A549 (cell line): ENCODE data around the gene PPP1R7. TPM values are rescaled to one million over a fixed set of nuclear protein-coding genes. Genes with fewer than 3 reads are reported as not detected.
A peak's percentile ranks its signal among the peaks of the same experiment; 100 is the strongest.

Source experiments
- ATAC-seq, 2 experiments: fragments of 200-7000 bp in 1 of 2; fragments of >200 bp in 1 of 2; cut with Nextera tagmentation in 1 of 2; cut with Tn5 transposase in 1 of 2; 3 replicates each; pipeline versions ENCODE4 v1.8.0 to v1.9.1; 2018 to 2020; ENCODE audit warnings: mild to moderate bottlenecking in 1 of 2, moderate library complexity in 1 of 2
- CTCF ChIA-PET: fragments of 300-600 bp; sonication (Branson Sonifier 250); formaldehyde crosslinking; extraction: SDS; loops from one replicate; lab custom pipeline; 2021; ENCODE audit warnings: antibody characterized with exemption, inconsistent platforms; lab: Yijun Ruan, JAX
- POLR2A ChIA-PET: fragments of 350-600 bp; formaldehyde crosslinking; extraction: SDS; loops from one replicate; lab custom pipeline; 2021; ENCODE audit warnings: antibody characterized with exemption, inconsistent platforms; lab: Yijun Ruan, JAX
- DNase-seq, 2 experiments: peaks; one replicate each; pipeline versions ENCODE4 v3.0.0 to v3.0.0-alpha.2; 2011 to 2016; ENCODE audit warnings: low read depth in 1 of 2, low spot score in 1 of 2
- FAIRE-seq: peaks from 2 replicates; lab custom pipeline; 2011; peaks lifted over from hg19 to GRCh38; lab: Jason Lieb, UNC
- H3K27ac ChIP-seq, 2 experiments: fragments of >200 bp; sonication (Bioruptor Twin); formaldehyde crosslinking; 3 replicates each; pipeline ENCODE4 v1.5.1; 2016 to 2017
- H3K4me1 ChIP-seq: fragments of >200 bp; sonication (Bioruptor Twin); formaldehyde crosslinking; 3 replicates; pipeline ENCODE4 v1.6.1; 2016
- H3K4me2 ChIP-seq: fragments of >200 bp; sonication (Bioruptor Twin); formaldehyde crosslinking; 3 replicates; pipeline ENCODE4 v1.6.1; 2016
- H3K4me3 ChIP-seq: fragments of >200 bp; sonication (Bioruptor Twin); formaldehyde crosslinking; 3 replicates; pipeline ENCODE4 v1.5.1; 2016
- H3K9me3 ChIP-seq: fragments of >200 bp; sonication (Bioruptor Twin); formaldehyde crosslinking; 3 replicates; pipeline ENCODE4 v1.6.1; 2016
- ATOH8 ChIP-seq: fragments of 250-450 bp; sonication (Bioruptor Pico); IDR thresholded peaks from 2 replicates; pipeline ENCODE4 v1.5.0; 2020; ENCODE audit warnings: low read depth, mild to moderate bottlenecking, moderate library complexity
- CHD4 ChIP-seq: fragments of 200-600 bp; sonication (generic); IDR thresholded peaks from 2 replicates; pipeline ENCODE4 v1.6.1; 2016; ENCODE audit warnings: antibody characterized with exemption, mild to moderate bottlenecking, borderline replicate concordance
- EHMT2 ChIP-seq: fragments of 200-600 bp; sonication (generic); IDR thresholded peaks from 2 replicates; pipeline ENCODE4 v1.6.1; 2016; ENCODE audit warnings: antibody characterized with exemption, low read depth, mild to moderate bottlenecking, moderate library complexity
- ELK1 ChIP-seq: fragments of 150-350 bp; IDR thresholded peaks from 2 replicates; pipeline ENCODE4 v1.6.1; 2014; ENCODE audit warnings: low read depth, mild to moderate bottlenecking, low read length
- ESRRA ChIP-seq: fragments of 150-350 bp; IDR thresholded peaks from 2 replicates; pipeline ENCODE4 v1.6.1; 2014; ENCODE audit warnings: mild to moderate bottlenecking, low read length, borderline replicate concordance
- GATA3 ChIP-seq: IDR thresholded peaks from 2 replicates; pipeline ENCODE4 v1.6.1; 2012; ENCODE audit warnings: borderline replicate concordance
- HES2 ChIP-seq: fragments of >200 bp; sonication (Bioruptor Twin); formaldehyde crosslinking; IDR thresholded peaks from 2 replicates; pipeline ENCODE4 v1.6.1; 2016
- HOXB13 ChIP-seq: fragments of 250-450 bp; sonication (Bioruptor Pico); IDR thresholded peaks from 2 replicates; pipeline ENCODE4 v1.5.0; 2020; ENCODE audit warnings: low read depth, mild to moderate bottlenecking, moderate library complexity
- JUN ChIP-seq, 2 experiments: fragments of >200 bp; sonication (Bioruptor Twin); formaldehyde crosslinking; IDR thresholded peaks; 2 replicates in 1 of 2; 3 replicates in 1 of 2; pipeline ENCODE4 v1.6.1; 2016 to 2017
- JUNB ChIP-seq: fragments of >200 bp; sonication (Bioruptor Twin); formaldehyde crosslinking; IDR thresholded peaks from 2 replicates; pipeline ENCODE4 v1.6.1; 2016
- MAFK ChIP-seq: fragments of 450-650 bp; IDR thresholded peaks from 2 replicates; pipeline ENCODE4 v1.6.1; 2014; ENCODE audit not compliant: partially characterized antibody
- MAZ ChIP-seq: fragments of 150-350 bp; IDR thresholded peaks from 2 replicates; pipeline ENCODE4 v1.6.1; 2014; ENCODE audit warnings: antibody characterized with exemption, low read depth, low read length, borderline replicate concordance
- MYC ChIP-seq: IDR thresholded peaks from 2 replicates; pipeline ENCODE4 v1.6.1; 2012; ENCODE audit warnings: mild to moderate bottlenecking, inconsistent platforms, low read length, improper control_type of control experiment, borderline replicate concordance
- PBX3 ChIP-seq: IDR thresholded peaks from 2 replicates; pipeline ENCODE4 v1.6.1; 2012
- RFX5 ChIP-seq: fragments of 450-650 bp; IDR thresholded peaks from 2 replicates; pipeline ENCODE4 v1.7.1; 2014; ENCODE audit warnings: antibody characterized with exemption, mild to moderate bottlenecking, moderate library complexity
- RNF2 ChIP-seq: fragments of 200-600 bp; sonication (generic); IDR thresholded peaks from 2 replicates; pipeline ENCODE4 v1.6.1; 2016; ENCODE audit warnings: low read depth, mild to moderate bottlenecking, antibody characterized with exemption, moderate library complexity, borderline replicate concordance
- SMC3 ChIP-seq: fragments of >200 bp; sonication (Bioruptor Twin); formaldehyde crosslinking; IDR thresholded peaks from 3 replicates; pipeline ENCODE4 v1.6.1; 2018; ENCODE audit warnings: inconsistent platforms
- TFCP2L1 ChIP-seq: fragments of 250-450 bp; sonication (Bioruptor Pico); IDR thresholded peaks from 2 replicates; pipeline ENCODE4 v1.5.0; 2021; ENCODE audit warnings: mild to moderate bottlenecking
- ZSCAN20 ChIP-seq: fragments of 250-450 bp; sonication (Bioruptor Pico); IDR thresholded peaks from 2 replicates; pipeline ENCODE4 v1.8.0; 2022; ENCODE audit warnings: mild to moderate bottlenecking, moderate library complexity
- WGBS: methylation state at CpG from one replicate; pipeline ENCODE4 v1.1.6; 2017; ENCODE audit errors: missing lambda C conversion rate; 5-methylcytosine and 5-hydroxymethylcytosine counted together
- polyA plus RNA-seq, 4 experiments: library from polyadenylated mRNA; depleted of rRNA in 3 of 4; stranded (reverse); fragments of >200 nt; fragmentation: RNase III in 1 of 4; extraction: RNeasy Plus Mini Kit Qiagen cat#74134 plus additional on column Dnase treatment in 1 of 4; gene quantifications; 2 replicates in 3 of 4; 3 replicates in 1 of 4; pipeline ENCODE4 v1.2.3, GENCODE V29; 2011 to 2017

The PPP1R7 gene
- polyA plus RNA-seq, 2 of the 4 experiments (the other 2 are of a cell fraction) = 76.4 to 124 TPM

GRCh38 chr2:241188361-241189092 is 38.3 kb downstream of the PPP1R7 start, which contains the start of gene ANO7:
TSS of gene ANO7 (plus strand) at chr2:241188677. CDS start at chr2:241190064, 1,387 bp downstream.
- no peak within 1 kb of the TSS for H3K4me2 ChIP-seq
- H3K4me1 ChIP-seq = peaks cover 6% of the 10 kb centered on the region; the same call in 1 of the 3 replicates
- no peak within 1 kb of the TSS for H3K4me3 ChIP-seq
- ChIA-PET POLR2A (no interaction called here), CTCF (no interaction called here)
- no peak for TF ChIP-seq RFX5
- TF ChIP-seq HES2 = no peak
- TF ChIP-seq ZSCAN20 = no peak
- TF ChIP-seq JUNB = no peak
- no peak for TF ChIP-seq PBX3
- no peak for TF ChIP-seq ATOH8
- no peak for TF ChIP-seq EHMT2
- TF ChIP-seq SMC3 = no peak
- TF ChIP-seq ESRRA = no peak
- TF ChIP-seq TFCP2L1 = no peak
- TF ChIP-seq MAFK = no peak
- no peak for TF ChIP-seq MYC
- TF ChIP-seq JUN (IDR thresholded peaks at IDR 0.05) = no peak
- TF ChIP-seq MAZ = no peak
- no peak for TF ChIP-seq HOXB13
- no peak for TF ChIP-seq CHD4
- 55% methylated on average over 10 of the region's 21 CpGs for WGBS
- DNase-seq = peak in 1 of 2 experiments; percentile 26
- no peak within 1 kb of the TSS for H3K27ac ChIP-seq
- FAIRE-seq = no peak
- peak; percentile 18 to 53; a peak in 3 of 6 replicates for ATAC-seq
- no peaks in the 10 kb centered on the region for H3K9me3 ChIP-seq

GRCh38 chr2:241189093-241189855 is 39.0 kb downstream of the PPP1R7 start:
- H3K27ac ChIP-seq = no peak overlapping the region
- ChIA-PET POLR2A (no interaction called here), CTCF (no interaction called here)
- H3K4me1 ChIP-seq = peaks cover 6% of the 10 kb centered on the region; the same call in 1 of the 3 replicates
- DNase-seq = no peak
- no peaks in the 10 kb centered on the region for H3K9me3 ChIP-seq
- peak in 1 of 2 experiments; percentile 24; a peak in 3 of 6 replicates for ATAC-seq
- H3K4me3 ChIP-seq = no peak overlapping the region
- 85% methylated on average over 18 of the region's 32 CpGs for WGBS
- no peak for TF ChIP-seq ELK1
- TF ChIP-seq GATA3 = no peak
- no peak for TF ChIP-seq RFX5
- TF ChIP-seq RNF2 = no peak
- TF ChIP-seq, all 56 proteins: peak for 0
- FAIRE-seq = no peak
- H3K4me2 ChIP-seq = no peak overlapping the region
